Hair follicle dermal papilla cell (primary cell): ENCODE results near the gene ARL16. TPM values are rescaled to one million over a fixed set of nuclear protein-coding genes. Genes with fewer than 3 reads are reported as not detected.
A peak's percentile ranks its signal among the peaks of the same experiment; 100 is the strongest.

Source experiments
- small RNA-seq: library from RNA; depleted of rRNA; stranded (forward); fragments of <200 nt; gene quantifications from one replicate; pipeline ENCODE3, GENCODE V24; 2012
- total RNA-seq: library from RNA; depleted of rRNA; stranded (reverse); fragments of >200 nt; gene quantifications from 2 replicates; pipeline ENCODE4 v1.2.3, GENCODE V29; 2012

ARL16 gene, protein sequence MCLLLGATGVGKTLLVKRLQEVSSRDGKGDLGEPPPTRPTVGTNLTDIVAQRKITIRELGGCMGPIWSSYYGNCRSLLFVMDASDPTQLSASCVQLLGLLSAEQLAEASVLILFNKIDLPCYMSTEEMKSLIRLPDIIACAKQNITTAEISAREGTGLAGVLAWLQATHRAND
- 28.9 and 35.6 TPM in 2 replicates for total RNA-seq

DNA sequence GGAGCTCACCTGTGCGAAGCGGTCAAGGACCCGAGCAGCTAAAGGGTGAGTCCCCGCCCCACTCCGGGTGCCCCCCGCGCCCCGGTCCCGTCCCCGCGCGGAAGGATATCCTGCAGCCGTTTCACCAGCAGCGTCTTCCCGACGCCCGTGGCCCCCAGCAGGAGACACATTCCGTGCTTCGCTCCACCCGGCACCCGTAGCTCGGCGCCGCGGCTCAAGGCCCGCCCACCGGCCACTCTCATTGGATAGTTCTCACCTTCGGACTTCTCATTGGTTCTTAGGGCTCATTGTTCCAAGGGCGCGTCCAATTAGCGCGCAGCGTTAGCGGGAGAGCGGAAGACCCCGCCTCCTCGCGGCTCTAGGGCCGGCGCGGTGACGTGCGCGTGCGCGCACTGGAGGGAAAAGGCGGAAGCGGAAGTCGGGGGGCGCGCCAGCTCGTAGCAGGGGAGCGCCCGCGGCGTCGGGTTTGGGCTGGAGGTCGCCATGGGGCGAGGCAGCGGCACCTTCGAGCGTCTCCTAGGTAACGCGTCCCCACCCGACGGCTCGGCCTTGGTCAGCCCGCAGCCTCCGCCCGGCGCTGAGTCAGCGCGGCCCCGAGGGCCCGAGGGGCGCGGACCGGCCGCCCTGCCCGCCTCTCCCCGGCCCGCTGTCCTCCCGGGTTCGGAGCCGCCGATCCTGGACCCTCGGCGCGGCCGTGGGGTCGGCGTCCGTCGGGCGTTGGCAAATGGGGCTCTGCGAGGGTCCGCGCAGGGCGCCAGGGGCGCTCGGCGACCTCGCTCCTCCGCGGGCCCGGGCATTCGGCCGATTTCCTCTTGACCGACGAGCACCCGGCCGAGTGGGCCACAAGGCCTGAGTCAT, at the start of gene ARL16, which contains the start of gene HGS:
Gene ARL16 (minus strand): TSS at position 214 of the 858 bp plus-strand sequence. CDS start 44 bp downstream, at position 170.
Gene HGS (plus strand): TSS at position 428 of the 858 bp plus-strand sequence. CDS start 56 bp downstream, at position 484.

DNA sequence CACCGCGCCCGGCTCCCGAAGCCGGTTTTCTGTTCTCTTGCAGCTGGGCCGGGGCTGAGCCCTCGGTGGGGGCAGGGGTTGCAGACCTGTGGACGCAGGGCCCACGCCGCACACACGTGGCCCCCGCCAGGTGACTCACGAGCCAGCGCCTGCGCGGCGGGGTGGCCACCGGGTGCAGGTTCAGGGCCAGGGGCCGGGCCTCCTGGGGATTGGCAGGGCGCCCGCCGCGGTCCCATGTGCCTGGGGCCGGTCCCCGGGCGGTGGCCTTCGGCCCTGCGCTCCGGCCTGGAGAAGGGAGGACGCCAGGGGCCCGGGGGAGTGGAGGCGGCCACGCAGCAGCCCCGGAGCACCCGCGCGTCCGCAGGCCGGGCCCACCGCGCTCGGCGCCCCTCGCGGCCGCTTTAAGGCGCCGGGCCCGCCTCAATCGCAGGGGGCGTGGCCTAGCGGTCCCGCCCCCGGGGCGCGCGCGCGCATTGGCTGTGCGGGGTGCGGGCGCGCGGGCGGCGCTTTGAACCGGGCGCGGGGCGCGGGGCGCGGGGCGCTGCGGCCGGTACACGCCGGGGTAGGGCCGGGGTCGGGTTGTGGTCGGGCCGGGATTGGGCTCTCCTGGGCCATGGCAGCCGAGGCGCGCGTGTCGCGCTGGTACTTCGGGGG, 28.3 kb upstream of the ARL16 start, which contains the start of gene SLC25A10:
Gene SLC25A10 (plus strand): TSS at position 471 of the 654 bp plus-strand sequence. CDS start 143 bp downstream, at position 614.

DNA sequence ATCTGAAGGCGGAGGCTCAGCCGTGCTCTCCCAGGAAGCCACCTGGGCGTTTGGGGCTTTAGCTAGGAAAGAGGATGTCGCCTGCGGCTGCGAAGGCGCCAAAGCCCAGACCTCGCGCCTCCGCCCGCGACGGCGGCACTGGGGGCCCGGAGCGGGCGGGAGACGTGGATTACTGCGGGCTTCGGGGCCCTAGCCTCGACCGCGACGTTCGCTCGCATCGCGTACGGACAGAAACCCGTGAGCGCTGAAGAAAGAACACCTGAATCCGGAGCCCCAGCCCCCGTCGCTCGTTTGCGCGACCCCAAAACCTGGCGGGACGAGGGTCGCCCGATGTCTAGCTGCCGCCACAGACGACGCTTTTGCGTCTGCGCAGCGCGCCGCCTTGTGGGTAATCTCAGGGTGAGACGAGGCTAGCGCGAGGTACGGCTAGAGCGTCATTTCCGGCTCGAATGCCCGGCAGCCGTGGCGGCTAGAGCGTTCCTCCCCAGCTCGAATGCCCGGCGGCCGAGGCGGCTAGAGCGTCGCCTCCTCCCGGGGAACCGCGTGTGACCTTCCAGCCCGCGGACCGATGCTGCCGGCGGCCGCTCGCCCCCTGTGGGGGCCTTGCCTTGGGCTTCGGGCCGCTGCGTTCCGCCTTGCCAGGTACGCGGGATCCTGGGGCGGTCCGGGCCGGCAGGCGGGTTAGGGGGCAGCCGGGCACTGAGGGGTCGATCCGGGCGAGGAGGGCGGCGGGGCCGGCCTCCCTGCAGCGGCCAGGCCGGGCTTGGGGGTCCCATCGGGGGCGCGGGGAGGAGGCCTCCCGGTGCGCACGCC, 19.5 kb upstream of the ARL16 start, which contains the start of gene MRPL12:
Gene MRPL12 (plus strand): TSS at position 434 of the 813 bp plus-strand sequence. CDS start 135 bp downstream, at position 569.

DNA sequence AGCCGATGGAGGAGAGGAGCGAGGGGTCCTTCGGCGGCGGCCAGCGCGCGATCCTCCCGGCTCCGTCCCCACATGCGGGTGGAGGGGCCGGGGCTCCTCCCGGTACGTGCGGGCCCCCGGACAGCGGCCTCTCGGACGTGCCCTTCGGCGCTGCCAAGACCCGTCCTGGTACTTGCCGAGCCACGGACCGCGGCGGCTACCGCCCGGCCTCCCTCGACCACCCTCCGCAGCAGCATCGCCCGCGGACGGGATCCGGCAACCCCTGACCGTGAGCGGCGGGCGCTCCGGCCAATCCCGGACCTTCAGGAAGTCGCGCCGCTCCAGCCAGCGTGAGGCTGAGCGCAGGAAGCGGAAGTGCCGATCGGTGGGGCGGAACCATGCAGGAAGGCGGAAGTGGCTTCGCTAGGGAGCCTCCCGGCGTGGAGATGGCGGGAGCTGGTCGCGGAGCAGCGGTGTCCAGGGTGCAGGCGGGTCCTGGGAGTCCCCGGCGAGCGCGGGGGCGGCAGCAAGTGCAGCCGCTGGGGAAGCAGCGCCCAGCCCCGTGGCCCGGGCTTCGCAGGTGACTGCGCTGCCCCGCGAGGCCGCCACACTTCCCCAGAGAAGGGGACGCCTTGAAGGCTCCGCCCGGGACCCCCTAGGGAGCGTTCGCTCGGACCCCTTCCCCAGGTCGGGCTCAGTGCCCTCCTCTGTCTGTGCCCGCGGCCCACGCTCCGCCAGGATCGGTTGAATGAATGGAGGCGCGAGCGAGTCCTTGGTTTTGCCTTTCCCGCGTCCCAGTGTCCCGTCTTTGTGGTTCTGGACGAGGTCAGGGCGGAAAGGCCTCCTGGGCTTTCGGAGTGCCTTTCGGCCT, 17.0 kb downstream of the ARL16 start, which contains the start of the genes CCDC137 and OXLD1:
Gene CCDC137 (plus strand): TSS at position 396 of the 850 bp plus-strand sequence. CDS start 30 bp downstream, at position 426.
Gene OXLD1 (minus strand): TSS at position 264 of the 850 bp plus-strand sequence. CDS start 28 bp downstream, at position 236.

DNA sequence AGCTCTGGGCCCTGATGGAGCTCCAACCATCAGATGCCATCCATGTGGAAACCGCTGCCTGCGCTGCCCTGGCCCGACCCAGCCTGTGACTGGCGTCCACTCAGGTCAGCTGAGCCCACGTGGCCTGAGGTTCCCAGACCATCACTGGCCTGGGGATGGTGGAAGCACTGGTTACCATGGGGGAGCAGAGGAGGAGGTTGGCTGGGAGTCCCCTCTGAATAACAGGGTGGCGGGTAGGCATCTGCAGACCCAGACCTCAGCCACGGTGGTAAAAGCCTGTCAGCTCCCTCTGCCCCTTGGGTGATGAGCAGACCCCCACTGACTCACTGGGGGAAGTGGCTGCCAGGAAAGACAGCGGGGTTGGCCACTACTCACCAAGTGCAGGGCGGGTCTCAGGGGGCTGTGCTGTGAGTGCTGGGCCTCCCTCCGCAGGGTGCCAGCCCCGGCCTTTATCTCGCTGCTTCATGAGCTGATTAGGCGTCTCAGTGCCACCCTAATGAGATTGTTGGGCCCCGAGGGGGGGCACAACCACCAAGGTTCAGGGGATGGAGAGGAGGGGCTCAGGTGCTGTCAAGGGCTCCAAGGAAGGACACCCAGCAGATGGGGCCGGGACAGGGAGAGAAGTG, 27.4 kb downstream of the ARL16 start, which contains the start of gene PDE6G:
Gene PDE6G (minus strand): TSS at position 425 of the 626 bp plus-strand sequence. CDS start 3,237 bp downstream, outside the sequence.

DNA sequence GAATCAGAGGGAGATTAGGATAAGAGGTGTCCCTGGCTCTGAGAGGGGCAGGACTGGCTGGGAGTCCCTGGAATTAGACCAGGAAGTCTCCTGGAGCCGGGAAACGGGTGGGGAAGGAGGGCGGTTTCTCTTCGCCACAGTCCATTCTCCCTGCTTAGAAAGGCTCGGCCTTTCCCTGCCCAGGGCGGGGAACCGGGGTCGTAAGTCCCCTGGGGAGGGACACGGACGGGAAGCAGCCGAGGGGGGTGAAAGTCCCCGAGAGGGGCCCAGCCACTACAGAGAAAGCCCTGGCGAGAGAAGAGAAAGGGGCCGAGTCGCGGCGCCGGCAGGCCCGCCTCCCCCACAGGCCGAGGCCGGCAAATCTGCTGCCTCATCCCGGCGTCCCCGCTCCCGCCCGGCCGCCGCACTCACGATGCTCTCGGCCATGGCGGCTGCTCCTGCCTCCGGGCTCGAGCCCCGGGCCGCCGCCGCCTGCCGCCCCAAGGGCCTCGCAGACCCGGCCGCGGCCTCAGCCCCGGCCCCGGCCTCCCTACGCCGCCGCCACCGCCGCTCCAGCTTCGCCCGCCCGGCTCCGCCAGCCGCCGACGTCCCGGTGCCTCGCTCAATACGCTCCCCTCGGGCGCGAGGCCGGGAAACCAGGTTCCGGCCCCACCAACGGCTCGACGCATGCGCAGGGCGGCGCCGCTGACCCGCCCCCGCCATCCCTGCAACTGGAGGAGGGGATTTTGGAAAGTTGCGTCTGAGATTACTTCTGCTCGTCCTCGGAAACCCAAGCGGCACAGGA, 46.9 kb downstream of the ARL16 start, which contains the start of the genes NPLOC4 and TSPAN10:
Gene NPLOC4 (minus strand): TSS at position 608 of the 784 bp plus-strand sequence. CDS start 182 bp downstream, at position 426.
Gene TSPAN10 (plus strand): TSS at position 692 of the 784 bp plus-strand sequence. CDS start 5,217 bp downstream, outside the sequence.

Small RNA genes lying within 50 kb of the gene (small RNA-seq; reads per million reads assigned to genes)
- gene MIR6786 = 2.1 reads per million, percentile 48 among the genes with 10 or more reads in this experiment

Other genes with a start within 250 kb of the ARL16 start
- gene ACTG1, start 171.0 kb downstream of the ARL16 start, total RNA-seq = 20,946 and 30,159 TPM in 2 replicates
- gene FSCN2, start 155.4 kb downstream of the ARL16 start, total RNA-seq = 8.9 and 10.0 TPM in 2 replicates
- gene FAAP100, start 131.4 kb downstream of the ARL16 start, total RNA-seq = 37.2 and 45.6 TPM in 2 replicates
- gene NPLOC4, start 46.7 kb downstream of the ARL16 start, total RNA-seq = 80.4 and 97.5 TPM in 2 replicates
- gene TSPAN10, start 46.6 kb downstream of the ARL16 start, total RNA-seq = 1.9 TPM in 2 replicates
- not detected in 2 replicates for gene PDE6G, start 27.3 kb downstream of the ARL16 start, total RNA-seq
- 19.8 and 25.6 TPM in 2 replicates for gene OXLD1, start 17.2 kb downstream of the ARL16 start, total RNA-seq
- 4.9 and 6.8 TPM in 2 replicates for gene CCDC137, start 17.1 kb downstream of the ARL16 start, total RNA-seq
- 107 and 114 TPM in 2 replicates for gene HGS, start 214 bp upstream of the ARL16 start, total RNA-seq
- 10.1 and 12.3 TPM in 2 replicates for gene MRPL12, start 19.6 kb upstream of the ARL16 start, total RNA-seq
- 5.6 and 9.4 TPM in 2 replicates for gene SLC25A10, start 28.5 kb upstream of the ARL16 start, total RNA-seq
- gene GCGR, start 120.4 kb upstream of the ARL16 start, total RNA-seq = not detected in 2 replicates
- gene MCRIP1, start 149.5 kb upstream of the ARL16 start, total RNA-seq = 88.6 and 90.3 TPM in 2 replicates
- gene PPP1R27, start 151.3 kb upstream of the ARL16 start, total RNA-seq = not detected in 2 replicates
- 1,150 and 1,536 TPM in 2 replicates for gene P4HB, start 176.7 kb upstream of the ARL16 start, total RNA-seq
- gene ARHGDIA, start 187.5 kb upstream of the ARL16 start, total RNA-seq = 181 and 187 TPM in 2 replicates
- gene ALYREF, start 207.8 kb upstream of the ARL16 start, total RNA-seq = 54.5 and 57.2 TPM in 2 replicates
- 67.8 and 93.4 TPM in 2 replicates for gene ANAPC11, start 207.9 kb upstream of the ARL16 start, total RNA-seq
- 0.49 and 1.3 TPM in 2 replicates for gene NPB, start 218.4 kb upstream of the ARL16 start, total RNA-seq
- 75.6 and 91.4 TPM in 2 replicates for gene PCYT2, start 227.6 kb upstream of the ARL16 start, total RNA-seq
- 17.5 and 27.3 TPM in 2 replicates for gene SIRT7, start 234.4 kb upstream of the ARL16 start, total RNA-seq
- gene MAFG, start 243.9 kb upstream of the ARL16 start, total RNA-seq = 27.2 and 33.3 TPM in 2 replicates